Mucosa of descending colon (tissue), 3 donors: ENCODE results near the gene CCDC149. TPM values are rescaled to one million over a fixed set of nuclear protein-coding genes. Genes with fewer than 3 reads are reported as not detected.

Experiments used
- ATAC-seq: fragments of 200-7000 bp; cut with Tn5 transposase; one replicate; pipeline ENCODE4 v1.9.1; 2020; ENCODE audit warnings: mild to moderate bottlenecking, moderate library complexity
- DNase-seq, 3 donors: peaks; one replicate each; pipeline ENCODE4 v3.0.0-alpha.2; 2020
- H3K36me3 ChIP-seq: fragments of 200-600 bp; one replicate; pipeline ENCODE4 v1.8.0; 2021; ENCODE audit warnings: low read depth, mild to moderate bottlenecking
- H3K4me1 ChIP-seq: fragments of 200-600 bp; one replicate; pipeline ENCODE4 v1.8.0; 2021; ENCODE audit warnings: low read depth, mild to moderate bottlenecking
- H3K4me3 ChIP-seq: fragments of 200-600 bp; one replicate; pipeline ENCODE4 v1.8.0; 2021; ENCODE audit warnings: mild to moderate bottlenecking
- H3K9me3 ChIP-seq: fragments of 200-600 bp; one replicate; pipeline ENCODE4 v1.8.0; 2021; ENCODE audit warnings: mild to moderate bottlenecking
- intact Hi-C, 2 donors: fragments of 100-400 bp; cut with DNase I in 1 of 2; cut with micrococcal nuclease in 1 of 2; formaldehyde crosslinking; loops; one replicate each; pipeline versions ENCODE4 v1.11.0 to v1.11.1; 2022; cut with DNase I, micrococcal nuclease
- total RNA-seq, 3 donors: library from RNA; stranded (reverse); fragmentation: NEBNext Ultra II Directional in 2 of 3; extraction: Animal tissue kit (Norgen Biotek cat#: 25700) in 2 of 3; gene quantifications; one replicate each; pipeline versions ENCODE4 v1.2.1 to v1.2.4, GENCODE V29; 2021 to 2023
- TF ChIP-seq, protein P1 (sequence below): fragments of 200-600 bp; IDR thresholded peaks from one replicate; pipeline ENCODE4 v1.8.0; 2022; ENCODE audit warnings: antibody characterized with exemption, mild to moderate bottlenecking
- donor health status: DM: no; HTN: no; CAD: no; lungs with moderate emphysema.
- donor health status: DM: no; HTN: no; CAD: no.
- donor health status: DM: no; HTN: yes; CAD: no.

CCDC149 gene
- total RNA-seq, 3 donors from 2014 or later: 14.1 to 23.7 (median 14.2) TPM

DNA sequence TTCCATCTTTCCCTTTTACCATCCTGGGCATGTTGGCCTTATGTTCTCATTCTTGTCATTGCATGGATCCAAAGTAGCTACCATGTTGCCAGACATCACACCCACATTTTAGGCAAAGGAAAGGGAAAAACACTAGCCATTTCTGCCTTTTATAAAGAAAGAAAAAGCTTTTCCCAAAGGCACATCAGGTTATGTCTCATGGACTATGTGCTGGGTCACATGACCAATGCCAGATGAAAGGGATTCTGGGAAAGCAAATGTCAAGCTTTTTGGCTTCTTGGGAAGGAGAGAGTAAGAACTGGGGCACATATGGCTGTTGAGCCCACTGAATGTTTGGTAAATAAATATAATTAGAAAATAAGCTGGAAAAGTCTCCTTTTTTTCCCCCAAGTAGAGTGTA is 121.8 kb downstream of the CCDC149 start:
- DNase-seq (no peak), ATAC-seq (no peak)
- intact Hi-C loops: no loop called here
- no peaks in the 10 kb centered on the region for H3K9me3 ChIP-seq
- no peak overlapping the region for H3K4me3 ChIP-seq
- TF ChIP-seq, protein P1, sequence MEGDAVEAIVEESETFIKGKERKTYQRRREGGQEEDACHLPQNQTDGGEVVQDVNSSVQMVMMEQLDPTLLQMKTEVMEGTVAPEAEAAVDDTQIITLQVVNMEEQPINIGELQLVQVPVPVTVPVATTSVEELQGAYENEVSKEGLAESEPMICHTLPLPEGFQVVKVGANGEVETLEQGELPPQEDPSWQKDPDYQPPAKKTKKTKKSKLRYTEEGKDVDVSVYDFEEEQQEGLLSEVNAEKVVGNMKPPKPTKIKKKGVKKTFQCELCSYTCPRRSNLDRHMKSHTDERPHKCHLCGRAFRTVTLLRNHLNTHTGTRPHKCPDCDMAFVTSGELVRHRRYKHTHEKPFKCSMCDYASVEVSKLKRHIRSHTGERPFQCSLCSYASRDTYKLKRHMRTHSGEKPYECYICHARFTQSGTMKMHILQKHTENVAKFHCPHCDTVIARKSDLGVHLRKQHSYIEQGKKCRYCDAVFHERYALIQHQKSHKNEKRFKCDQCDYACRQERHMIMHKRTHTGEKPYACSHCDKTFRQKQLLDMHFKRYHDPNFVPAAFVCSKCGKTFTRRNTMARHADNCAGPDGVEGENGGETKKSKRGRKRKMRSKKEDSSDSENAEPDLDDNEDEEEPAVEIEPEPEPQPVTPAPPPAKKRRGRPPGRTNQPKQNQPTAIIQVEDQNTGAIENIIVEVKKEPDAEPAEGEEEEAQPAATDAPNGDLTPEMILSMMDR: no peak
- peaks cover 3% of the 10 kb centered on the region for H3K4me1 ChIP-seq
- no peaks in the 10 kb centered on the region for H3K36me3 ChIP-seq

DNA sequence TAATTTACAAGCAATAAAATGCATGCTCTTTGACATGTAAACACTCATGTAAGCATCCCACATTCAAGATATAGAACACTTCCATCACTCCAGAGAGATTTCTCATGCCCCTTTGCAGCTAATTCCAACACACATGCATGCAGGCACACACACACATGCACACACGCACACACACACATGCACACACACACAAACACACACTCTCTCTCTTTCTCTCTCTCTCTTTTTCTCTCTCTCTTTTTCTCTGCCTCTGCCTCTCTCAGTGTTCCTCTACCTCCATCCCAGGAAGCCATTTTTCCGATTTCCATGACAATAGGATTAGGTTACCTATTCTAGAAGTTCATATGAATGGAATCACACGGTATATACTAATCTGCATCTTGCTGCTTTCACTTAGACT is 129.3 kb downstream of the CCDC149 start:
- intact Hi-C loops: no loop called here
- H3K36me3 ChIP-seq: no peaks in the 10 kb centered on the region
- DNase-seq (no peak), ATAC-seq (no peak)
- no peak overlapping the region for H3K4me3 ChIP-seq
- H3K9me3 ChIP-seq: no peaks in the 10 kb centered on the region
- TF ChIP-seq, protein P1: no peak
- peaks cover 30% of the 10 kb centered on the region for H3K4me1 ChIP-seq

DNA sequence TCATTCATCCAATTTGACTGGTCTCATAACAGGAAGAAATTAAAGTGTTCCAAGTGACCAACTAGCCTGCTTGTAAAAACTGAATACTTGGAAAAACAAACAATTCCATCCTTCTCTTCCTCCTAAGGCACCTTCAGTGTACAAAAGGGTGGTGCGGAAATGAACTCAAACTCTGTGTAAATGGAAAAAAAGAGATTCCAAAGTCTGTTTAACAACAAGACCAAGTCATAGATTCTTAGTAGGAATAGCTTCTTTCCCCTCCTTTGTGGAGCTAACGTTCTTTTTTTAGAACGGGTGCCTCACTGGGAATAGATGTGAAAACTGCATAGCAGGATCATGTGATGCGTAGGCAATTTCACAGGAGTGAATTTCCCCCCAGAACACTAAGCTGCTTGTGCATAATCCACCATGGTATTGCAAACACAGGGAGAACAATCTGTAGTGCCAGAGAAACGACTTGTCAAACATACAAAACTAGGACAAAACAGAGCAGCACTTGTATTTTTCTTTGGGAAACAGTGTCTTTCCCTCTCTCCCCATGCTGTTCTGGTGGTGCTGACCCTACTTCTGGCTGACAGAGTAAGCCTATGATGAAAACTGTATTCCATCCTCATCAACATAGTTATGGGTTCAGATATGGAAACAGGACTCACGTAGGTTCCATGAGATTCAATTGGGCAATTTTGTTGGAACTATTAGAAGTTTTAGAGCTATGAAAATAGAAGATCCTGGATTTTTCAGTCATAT is 130.7 kb downstream of the CCDC149 start:
- Histone ChIP-seq H3K4me1 (peaks cover 30% of the 10 kb centered on the region), H3K4me3 (no peak overlapping the region), H3K9me3 (no peaks in the 10 kb centered on the region), H3K36me3 (no peaks in the 10 kb centered on the region)
- ATAC-seq: peak; percentile 90
- DNase-seq: peak in 1 of 3 donors; percentile 26
- TF ChIP-seq, protein P1: no peak
- intact Hi-C loops: no loop called here

DNA sequence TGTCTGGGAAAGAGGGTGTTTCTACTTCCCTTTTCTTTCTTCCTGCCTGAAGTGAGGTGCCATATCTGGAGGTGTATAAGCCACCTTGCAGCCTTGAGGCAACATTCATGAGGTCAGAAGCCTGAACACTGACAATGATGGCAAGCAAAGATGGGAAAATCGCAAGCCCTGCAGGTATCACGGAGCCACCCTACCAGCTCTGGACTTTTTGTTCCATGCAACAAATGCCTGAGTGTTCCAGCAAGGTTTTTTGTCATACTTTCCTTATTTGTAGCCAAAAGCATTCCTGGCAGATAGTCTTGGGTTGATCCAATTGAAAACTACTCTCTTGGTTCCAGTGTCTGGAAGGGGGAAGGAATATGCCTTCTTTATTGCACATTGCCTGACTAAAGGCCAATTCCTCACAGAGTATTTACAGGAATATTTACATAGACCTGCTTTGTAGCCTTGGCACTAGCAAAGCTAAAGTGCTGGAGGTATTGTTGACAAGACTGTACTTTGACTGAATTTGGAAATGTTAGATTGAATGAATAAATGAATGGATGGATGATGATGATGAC is 131.8 kb downstream of the CCDC149 start:
- H3K9me3 ChIP-seq: no peaks in the 10 kb centered on the region
- DNase-seq (no peak), ATAC-seq (peak; percentile 75)
- intact Hi-C loops: no loop called here
- TF ChIP-seq, protein P1: no peak
- H3K4me1 ChIP-seq: peaks cover 30% of the 10 kb centered on the region
- no peak overlapping the region for H3K4me3 ChIP-seq
- no peaks in the 10 kb centered on the region for H3K36me3 ChIP-seq

DNA sequence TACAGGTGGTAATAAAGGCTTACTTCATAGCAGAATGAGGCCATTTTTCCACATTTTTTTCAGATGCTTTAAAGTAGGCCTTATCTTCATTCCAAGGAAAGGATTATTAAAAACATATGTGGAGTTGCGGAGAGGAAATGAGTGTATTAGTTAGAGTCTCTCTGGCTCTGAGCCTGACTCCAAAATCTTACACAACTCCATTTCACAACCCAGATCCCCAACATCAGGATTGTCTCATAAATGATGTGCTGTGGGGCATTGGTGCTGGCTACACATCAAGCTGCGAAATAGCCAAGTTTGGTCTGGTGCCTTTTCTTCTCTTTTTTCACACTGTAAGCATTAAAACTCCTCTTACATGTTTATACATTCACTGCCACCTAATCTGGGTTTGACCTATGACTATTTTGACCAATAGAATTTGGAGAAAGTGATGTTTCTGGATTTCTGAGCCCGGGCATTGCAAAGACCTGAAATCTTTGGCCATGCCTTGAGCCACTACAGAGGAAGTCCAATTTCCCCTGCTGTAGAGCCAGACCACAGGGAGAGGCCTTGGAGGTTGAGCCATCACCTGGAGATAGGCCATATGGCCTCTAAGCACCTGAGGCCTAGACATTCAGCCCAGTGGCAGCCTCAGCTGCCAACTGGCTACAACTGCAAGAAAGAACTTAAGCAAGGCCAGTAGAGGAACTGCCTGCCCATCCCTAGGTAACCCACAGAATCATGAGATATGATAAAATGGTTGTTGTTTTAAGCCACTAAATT is 134.2 kb downstream of the CCDC149 start:
- Histone ChIP-seq H3K9me3 (no peaks in the 10 kb centered on the region), H3K4me3 (no peak overlapping the region), H3K4me1 (peaks cover 30% of the 10 kb centered on the region), H3K36me3 (no peaks in the 10 kb centered on the region)
- ATAC-seq: no peak
- DNase-seq: no peak
- intact Hi-C loops: no loop called here
- TF ChIP-seq, protein P1: no peak
